ENCODE data around the gene SPOCK1.

The SPOCK1 gene

DNA sequence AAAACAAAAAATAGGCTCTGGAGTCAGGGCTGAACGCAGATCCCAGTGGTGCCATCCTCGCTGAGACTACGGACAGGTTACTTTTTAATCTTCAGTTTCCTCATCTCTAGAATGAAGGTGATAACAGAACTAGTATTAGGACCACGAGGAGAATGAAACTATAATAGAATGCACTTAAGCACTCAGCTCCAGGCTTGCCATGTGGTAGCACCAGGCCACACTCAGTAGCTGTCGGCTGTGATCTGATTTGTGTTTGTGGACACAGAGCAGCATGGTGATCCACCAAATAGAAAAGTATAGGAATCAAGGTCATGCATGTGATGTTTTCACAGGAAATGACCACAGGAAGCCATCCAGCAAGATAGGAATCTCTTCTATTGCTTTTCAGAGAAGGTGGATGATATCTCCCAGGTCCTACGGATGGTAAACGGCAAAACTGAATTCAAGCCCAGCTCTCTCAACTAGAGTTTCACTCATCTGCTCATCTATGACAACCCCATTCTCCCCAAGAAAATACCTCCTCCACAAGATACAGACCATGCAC is 498.0 kb downstream of the SPOCK1 start:
- CTCF ChIA-PET: no interaction called here
- POLR2A ChIA-PET: no interaction called here
- no peak for DNase-seq (ENCODE audit: low read depth, low spot score)
- TF ChIP-seq, protein P1, sequence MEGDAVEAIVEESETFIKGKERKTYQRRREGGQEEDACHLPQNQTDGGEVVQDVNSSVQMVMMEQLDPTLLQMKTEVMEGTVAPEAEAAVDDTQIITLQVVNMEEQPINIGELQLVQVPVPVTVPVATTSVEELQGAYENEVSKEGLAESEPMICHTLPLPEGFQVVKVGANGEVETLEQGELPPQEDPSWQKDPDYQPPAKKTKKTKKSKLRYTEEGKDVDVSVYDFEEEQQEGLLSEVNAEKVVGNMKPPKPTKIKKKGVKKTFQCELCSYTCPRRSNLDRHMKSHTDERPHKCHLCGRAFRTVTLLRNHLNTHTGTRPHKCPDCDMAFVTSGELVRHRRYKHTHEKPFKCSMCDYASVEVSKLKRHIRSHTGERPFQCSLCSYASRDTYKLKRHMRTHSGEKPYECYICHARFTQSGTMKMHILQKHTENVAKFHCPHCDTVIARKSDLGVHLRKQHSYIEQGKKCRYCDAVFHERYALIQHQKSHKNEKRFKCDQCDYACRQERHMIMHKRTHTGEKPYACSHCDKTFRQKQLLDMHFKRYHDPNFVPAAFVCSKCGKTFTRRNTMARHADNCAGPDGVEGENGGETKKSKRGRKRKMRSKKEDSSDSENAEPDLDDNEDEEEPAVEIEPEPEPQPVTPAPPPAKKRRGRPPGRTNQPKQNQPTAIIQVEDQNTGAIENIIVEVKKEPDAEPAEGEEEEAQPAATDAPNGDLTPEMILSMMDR (IDR thresholded peaks at IDR 0.05; ENCODE audit: insufficient read depth, low read length, missing control alignments): no peak
- H3K4me3 ChIP-seq (ENCODE audit: low read depth, low read length): no peak overlapping the region

DNA sequence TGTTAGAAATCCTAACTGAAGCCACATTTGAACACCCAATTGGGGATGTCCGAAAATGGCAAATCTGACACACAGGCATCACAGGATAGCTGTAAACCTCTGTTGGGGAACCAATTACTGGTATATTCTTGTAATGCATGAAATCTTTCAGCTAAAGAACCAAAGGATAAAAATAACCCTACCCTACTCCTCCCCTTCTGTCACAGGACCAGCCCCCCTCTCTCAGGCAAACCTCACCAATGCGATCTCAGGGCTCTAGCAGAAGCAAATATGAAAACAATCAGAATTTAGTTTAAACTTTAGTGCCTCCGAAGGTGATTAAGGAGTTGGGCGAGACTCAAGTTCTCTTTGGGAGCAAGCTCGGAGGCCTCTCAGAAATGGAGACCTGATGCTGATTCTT is 499.3 kb downstream of the SPOCK1 start:
- TF ChIP-seq, protein P1 (IDR thresholded peaks at IDR 0.05; ENCODE audit: insufficient read depth, low read length, missing control alignments): no peak
- CTCF ChIA-PET: no interaction called here

DNA sequence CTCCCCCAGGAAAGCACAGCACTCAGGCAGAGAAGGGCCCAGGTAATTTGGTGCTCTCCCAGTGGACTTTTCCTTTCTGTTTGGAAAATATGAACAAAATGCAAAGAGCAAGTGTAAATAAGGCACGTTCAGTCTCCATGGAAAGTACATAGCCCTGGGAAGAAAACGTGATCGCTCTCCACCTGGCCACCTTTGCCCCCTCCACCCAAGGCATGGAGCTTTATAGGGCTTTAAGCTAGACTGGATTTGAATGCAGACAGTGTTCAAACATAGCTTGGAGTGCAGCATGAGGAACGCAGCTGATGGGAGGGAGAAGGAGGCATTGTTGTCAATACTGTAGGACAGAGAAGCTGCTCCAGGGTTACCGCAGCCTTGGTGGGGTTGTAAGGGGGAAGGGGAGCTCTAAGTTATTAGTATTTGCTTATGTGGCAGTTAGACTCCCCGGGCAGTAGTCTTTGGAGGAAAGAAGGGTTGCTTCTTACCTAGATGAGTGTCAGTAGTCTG is 500.2 kb downstream of the SPOCK1 start:
- no peak for DNase-seq (ENCODE audit: low read depth, low spot score)
- TF ChIP-seq, protein P1 (IDR thresholded peaks at IDR 0.05; ENCODE audit: insufficient read depth, low read length, missing control alignments): no peak

More for the DNA sequence above, 499.3 kb downstream of the SPOCK1 start:
- H3K4me3 ChIP-seq (ENCODE audit: low read depth, low read length): no peak overlapping the region
- no peak for DNase-seq (ENCODE audit: low read depth, low spot score)
- POLR2A ChIA-PET: no interaction called here

DNA sequence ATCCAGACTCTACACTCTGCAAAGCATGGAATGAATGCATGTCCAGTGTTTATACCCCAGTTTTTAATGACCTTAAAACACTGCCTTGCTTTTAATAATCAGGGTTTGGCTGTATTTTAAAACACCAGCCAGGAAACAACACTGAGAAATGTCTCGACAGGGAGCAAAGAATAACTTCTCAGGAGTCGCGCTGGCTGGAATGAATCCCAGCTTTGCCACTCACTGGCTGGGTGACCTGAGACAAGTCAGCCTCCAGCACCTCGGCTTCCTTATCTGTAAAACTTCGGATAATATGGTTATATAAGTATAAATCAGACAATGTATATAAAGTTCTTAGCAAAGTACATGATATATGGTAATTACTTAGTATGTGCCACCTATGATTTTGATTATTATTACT is 505.0 kb downstream of the SPOCK1 start:
- CTCF ChIA-PET: no interaction called here
- no peak for DNase-seq (ENCODE audit: low read depth, low spot score)
- H3K4me3 ChIP-seq (ENCODE audit: low read depth, low read length): no peak overlapping the region
- TF ChIP-seq, protein P1 (IDR thresholded peaks at IDR 0.05; ENCODE audit: insufficient read depth, low read length, missing control alignments): no peak
- POLR2A ChIA-PET: no interaction called here

More for the DNA sequence above, 500.2 kb downstream of the SPOCK1 start:
- POLR2A ChIA-PET: no interaction called here
- H3K4me3 ChIP-seq (ENCODE audit: low read depth, low read length): no peak overlapping the region
- CTCF ChIA-PET: no interaction called here

DNA sequence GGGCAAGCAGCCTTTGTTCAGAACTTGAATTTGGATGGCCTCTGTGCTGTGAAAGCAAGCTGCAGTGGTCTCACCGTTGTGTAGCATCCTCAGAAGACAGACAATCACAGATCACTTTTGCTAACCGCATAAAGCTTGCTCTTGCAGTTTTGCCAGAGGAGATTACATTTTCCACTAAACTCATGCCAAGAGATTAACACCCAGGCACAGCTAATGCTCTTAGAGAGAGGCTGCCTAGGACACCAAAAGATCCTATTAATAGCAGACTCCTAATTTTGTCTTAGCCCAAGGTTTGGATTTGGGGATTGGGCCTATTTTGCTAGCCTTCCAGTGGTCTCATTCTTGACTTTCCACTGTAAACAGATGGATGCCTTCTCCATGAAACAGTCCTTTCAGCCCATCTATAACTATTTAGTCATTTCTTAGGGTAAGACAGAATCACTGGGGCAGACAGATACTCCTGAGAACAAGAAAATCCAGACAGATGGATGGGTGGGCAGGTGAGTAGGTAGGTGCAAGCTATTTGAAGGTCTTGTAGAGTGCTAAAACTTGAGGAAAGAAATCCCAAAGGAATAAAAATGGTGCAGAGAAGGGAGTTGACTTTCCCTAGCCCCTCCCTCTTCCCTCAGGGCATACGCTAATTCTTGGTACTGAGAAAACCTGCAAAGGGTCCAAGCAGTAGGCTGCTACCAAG is 506.2 kb downstream of the SPOCK1 start:
- POLR2A ChIA-PET: no interaction called here
- H3K4me3 ChIP-seq (ENCODE audit: low read depth, low read length): no peak overlapping the region
- no peak for DNase-seq (ENCODE audit: low read depth, low spot score)
- CTCF ChIA-PET: no interaction called here
- TF ChIP-seq, protein P1 (IDR thresholded peaks at IDR 0.05; ENCODE audit: insufficient read depth, low read length, missing control alignments): no peak

DNA sequence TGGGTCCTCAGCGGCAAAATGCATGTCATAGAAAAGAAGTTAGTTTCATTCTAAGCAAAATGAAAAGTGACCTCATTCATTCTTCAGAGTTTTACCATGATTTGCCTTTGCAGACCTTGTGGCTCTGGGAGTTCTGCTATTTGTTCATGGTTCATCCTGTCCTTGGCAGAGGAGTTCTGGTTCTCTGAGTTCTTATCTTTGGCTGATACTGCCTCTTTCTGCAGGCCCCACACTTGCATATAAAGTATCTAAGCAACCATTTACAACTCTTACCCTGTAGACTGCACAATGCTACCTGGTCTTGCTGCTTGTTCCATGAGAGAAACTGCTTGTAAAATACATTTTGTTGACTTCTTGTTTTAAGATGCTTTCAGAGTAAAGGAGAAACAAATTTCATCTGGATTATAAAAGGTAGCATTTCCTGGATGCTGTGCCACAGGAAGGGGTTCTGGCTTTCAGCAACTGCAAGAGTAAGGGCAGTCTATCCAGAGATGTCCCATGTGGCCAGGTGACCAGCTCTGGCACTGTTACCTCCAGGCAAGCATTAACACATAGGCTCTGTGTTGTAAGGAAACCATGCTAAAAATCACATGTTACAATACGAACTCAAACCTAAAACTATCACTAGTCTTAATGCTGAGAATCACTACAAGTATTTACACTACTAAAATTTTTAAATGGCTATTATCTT is 513.2 kb downstream of the SPOCK1 start:
- ChIA-PET POLR2A (no interaction called here), CTCF (no interaction called here)
- TF ChIP-seq, protein P1 (IDR thresholded peaks at IDR 0.05; ENCODE audit: insufficient read depth, low read length, missing control alignments): no peak
- no peak overlapping the region for H3K4me3 ChIP-seq (ENCODE audit: low read depth, low read length)
- DNase-seq (ENCODE audit: low read depth, low spot score): no peak
